Neural progenitor cell (in vitro differentiated cells): ENCODE results near the gene TCF7L1.

Experiments used
- CTCF ChIP-seq: fragments of 200-600 bp; sonication (generic); IDR thresholded peaks from 2 replicates; pipeline ENCODE4 v1.5.1; 2017; ENCODE audit warnings: antibody characterized with exemption, mild to moderate bottlenecking
- EZH2 ChIP-seq: fragments of 200-600 bp; sonication (generic); IDR thresholded peaks from 2 replicates; pipeline ENCODE4 v1.6.1; 2017; ENCODE audit warnings: antibody characterized with exemption, mild to moderate bottlenecking, moderate library complexity

DNA sequence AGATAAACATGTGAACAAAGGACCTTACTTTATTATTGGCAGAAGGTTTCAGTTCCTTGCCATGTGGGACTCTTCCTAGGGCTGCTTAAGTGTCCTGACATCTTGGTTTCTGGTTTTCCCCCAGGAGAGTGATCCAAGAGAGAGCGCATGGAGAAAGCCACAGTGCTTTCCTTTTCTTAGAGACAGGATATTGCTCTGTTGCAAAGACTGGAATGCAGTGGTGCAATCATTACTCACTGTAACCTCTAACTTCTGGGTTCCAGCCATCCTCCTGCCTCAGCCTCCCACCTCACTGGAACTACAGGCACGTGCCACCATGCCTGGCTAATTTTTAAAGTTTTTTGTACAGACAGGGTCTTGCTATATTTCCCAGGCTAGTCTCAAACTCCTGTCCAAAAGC is 38.1 kb upstream of the TCF7L1 start:
- TF ChIP-seq CTCF (no peak), EZH2 (no peak)
